HG03196 (cell line): ENCODE measurements around the gene SAA1.

ENCODE experiments used
- ATAC-seq: cut with Tn5 transposase; IDR thresholded peaks from one replicate; pipeline ENCODE4 v1.9.1; 2021; ENCODE audit not compliant: unreplicated experiment

SAA1 gene

DNA sequence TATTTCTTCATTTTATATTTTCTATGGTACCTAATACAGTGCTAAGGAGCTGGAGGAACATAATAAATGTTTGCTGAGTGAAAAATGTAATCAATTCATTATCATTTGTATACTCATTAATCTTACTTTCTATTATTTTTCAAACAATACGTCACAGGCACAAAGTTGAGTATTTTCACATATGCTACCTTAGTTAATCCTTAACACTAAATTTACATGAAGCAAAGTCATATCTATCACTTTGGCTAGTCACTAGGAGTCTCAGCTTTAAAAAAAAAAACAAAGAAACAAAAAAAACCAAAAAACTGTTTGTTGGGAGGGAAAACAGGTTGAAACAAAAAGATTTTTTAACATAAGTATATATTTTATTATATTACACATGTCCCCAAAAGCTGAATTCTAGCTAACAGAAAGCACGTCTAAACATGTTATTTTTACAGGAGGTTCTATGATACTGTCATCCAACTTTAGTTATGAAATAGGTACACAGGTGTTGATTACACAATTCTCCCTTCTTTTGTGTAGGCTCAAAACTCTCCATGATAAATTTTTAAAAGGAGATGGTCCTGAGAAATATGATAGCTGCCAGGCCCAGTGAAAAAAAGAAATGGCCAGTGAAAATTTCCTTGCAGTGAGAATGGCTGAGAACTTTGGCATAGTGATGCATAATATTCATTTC, 41.5 kb downstream of the SAA1 start:
- ATAC-seq = no peak

GRCh38 chr11:18308242-18308641, 42.2 kb downstream of the SAA1 start:
- ATAC-seq = no peak

- ATAC-seq = no peak
These were observed 43.6 kb downstream of the SAA1 start for GRCh38 chr11:18309691-18310090.

- no peak for ATAC-seq
These were observed 44.8 kb downstream of the SAA1 start for GRCh38 chr11:18310800-18311340.

DNA sequence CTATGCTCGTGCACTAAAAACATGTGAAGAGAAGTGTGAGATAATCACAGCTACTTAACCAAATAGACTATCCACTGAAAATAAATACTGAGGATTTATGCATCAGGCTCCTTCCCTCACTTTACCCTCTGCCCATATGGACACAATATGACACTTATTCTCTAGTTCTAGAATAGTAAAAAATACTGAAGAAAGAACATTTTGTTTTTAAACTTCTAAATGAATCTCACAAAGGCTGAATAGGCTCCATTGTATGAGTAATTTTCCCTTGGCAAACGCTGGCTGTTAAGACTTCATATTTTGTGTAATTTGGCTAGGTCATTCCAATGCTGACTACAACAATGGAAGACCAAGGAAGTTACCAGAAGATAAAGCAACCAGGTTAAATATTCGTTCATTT, 45.9 kb downstream of the SAA1 start:
- no peak for ATAC-seq

GRCh38 chr11:18312663-18313420, 46.8 kb downstream of the SAA1 start:
- ATAC-seq = no peak

- ATAC-seq = no peak
These were observed 48.1 kb downstream of the SAA1 start for GRCh38 chr11:18313965-18314763.

- no peak for ATAC-seq
These were observed 48.9 kb downstream of the SAA1 start for GRCh38 chr11:18314784-18315523.

- no peak for ATAC-seq
These were observed 49.8 kb downstream of the SAA1 start for GRCh38 chr11:18315893-18316292.

GRCh38 chr11:18317551-18317950, 51.5 kb downstream of the SAA1 start:
- no peak for ATAC-seq
